Activated CD8-positive, alpha-beta memory T cell treated with anti-CD3 and anti-CD28 coated beads for 4 hours (primary cell): Measurements from ENCODE around the gene RECQL5.

ENCODE experiments used
- DNase-seq, 2 donors: peaks; one replicate each; pipeline ENCODE4 v3.0.0-alpha.2; 2020; ENCODE audit warnings: low read depth in 2 of 2

The RECQL5 gene

DNA sequence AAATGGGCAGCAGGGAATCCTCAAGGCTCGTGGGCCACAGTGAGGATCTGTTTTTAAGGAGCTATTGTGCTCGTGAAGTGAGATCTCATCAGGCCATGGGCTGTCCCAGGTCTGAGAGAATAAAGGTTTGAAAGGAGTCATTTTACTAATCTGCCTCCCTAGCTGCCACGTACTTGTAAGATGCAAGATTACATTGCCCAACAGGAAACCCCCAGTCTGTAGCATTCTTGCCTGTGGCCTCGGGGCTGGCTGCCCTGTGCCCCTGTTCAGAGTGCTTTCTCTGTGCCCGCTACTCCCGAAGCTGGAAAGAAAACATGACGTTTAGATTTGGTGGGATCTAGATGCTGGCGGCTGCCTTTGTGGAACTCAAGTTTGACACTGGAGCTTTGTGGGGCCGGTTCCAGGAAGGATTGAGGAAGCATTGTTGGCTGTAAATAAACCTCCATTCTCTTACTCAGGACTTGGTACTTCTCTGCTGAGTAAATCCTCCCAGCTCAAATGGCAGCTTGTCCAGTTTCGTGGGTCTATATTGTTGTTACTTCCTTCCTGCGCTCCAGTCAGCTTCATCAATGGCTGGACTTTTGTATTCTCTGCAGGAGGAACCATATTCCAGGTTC, 21.4 kb upstream of the RECQL5 start:
- no peak for DNase-seq

- DNase-seq = no peak
These were observed 18.5 kb upstream of the RECQL5 start for GRCh38 chr17:75685499-75685898.

- DNase-seq = no peak
These were observed 18.0 kb upstream of the RECQL5 start for GRCh38 chr17:75684924-75685323.

DNA sequence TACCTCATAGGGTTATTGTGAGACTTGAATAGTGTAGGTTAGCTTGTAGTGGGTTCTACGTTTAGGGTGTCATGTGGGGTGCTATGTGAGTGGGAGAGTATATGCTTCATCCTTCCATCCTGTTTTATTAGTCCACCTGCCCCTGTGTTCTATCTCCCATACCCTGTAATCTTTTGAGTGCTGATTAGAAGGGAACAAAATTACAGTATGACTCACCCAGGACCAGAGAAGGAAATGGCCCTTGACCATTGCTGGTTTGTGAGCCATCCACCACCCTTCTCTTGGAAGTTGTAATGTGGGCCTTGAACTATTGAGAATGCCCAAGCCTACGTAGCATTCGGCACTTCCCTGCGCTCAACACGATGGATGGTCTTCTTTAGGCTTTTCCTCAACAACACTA, 17.3 kb upstream of the RECQL5 start:
- no peak for DNase-seq

- no peak for DNase-seq
These were observed 16.6 kb upstream of the RECQL5 start for GRCh38 chr17:75683583-75683982.

- DNase-seq = no peak
These were observed 14.3 kb upstream of the RECQL5 start for GRCh38 chr17:75681289-75681688.

DNA sequence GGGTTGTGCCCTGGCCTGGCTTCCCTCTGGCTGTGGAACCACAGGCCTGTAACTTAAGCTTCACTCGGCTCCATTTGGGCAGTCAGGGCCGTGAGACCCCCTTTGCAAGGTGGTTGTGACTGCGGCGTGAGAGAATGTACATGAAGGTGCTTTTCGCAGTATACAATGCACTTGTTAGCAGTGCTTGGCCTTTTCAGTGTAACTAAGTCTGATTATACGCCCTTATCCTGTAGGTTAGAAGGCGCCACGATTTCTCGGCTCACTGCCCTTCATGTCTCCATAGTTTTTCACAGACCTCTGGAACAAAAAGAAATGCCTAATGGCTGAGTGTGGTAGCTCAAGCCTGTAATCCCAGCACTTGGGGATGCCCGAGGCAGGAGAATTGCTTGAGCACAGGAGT, 13.5 kb upstream of the RECQL5 start:
- no peak for DNase-seq

DNA sequence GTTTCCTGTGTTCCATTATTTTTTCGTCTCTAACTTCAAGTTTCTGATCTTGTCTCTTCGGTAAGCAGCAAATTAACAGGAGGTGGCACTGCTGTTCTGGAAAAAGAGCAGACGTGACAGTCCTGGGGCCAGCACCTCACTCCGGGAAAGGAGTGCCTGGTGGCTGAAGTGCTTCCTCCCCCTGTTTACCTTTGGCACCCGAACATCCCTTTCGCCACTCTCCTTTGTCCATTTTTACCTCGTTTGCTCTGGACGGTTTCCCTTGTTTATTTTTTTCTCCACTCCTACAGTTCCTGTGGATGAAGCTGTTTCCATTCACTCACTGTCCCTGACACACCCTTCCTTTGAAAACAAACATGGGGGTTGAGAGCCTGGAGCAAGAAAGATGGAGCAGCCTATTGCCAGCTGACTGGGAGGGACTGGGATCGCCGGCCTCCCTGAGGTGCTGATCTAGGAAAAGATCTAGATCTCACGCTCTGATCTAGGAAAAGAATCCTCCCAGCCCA, 12.8 kb upstream of the RECQL5 start:
- DNase-seq = no peak

DNA sequence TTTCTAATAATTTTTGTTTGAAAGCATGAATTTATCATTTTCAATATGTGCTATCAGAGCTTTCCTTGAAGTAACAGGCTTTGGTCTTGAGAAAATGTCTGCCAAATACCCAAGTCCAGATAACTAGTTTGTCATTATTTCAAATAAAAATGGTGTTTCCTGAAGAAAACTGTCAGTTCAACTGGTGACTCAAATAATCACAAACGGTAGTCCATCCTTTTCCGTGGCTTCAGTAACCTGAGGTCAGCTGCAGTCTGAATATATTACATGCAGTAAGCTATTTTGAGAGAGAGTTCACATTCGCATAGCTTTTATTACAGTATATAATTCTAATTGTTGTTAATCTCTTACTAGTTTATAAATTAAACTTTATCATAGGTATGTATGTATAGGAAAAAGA, 9.5 kb upstream of the RECQL5 start:
- no peak for DNase-seq

- no peak for DNase-seq
These were observed 6.5 kb upstream of the RECQL5 start for GRCh38 chr17:75673487-75673886.

GRCh38 chr17:75672011-75672410, 5.1 kb upstream of the RECQL5 start:
- DNase-seq = no peak

GRCh38 chr17:75670868-75671267, 3.9 kb upstream of the RECQL5 start:
- DNase-seq = no peak

GRCh38 chr17:75668489-75668888, 1.5 kb upstream of the RECQL5 start:
- no peak for DNase-seq

DNA sequence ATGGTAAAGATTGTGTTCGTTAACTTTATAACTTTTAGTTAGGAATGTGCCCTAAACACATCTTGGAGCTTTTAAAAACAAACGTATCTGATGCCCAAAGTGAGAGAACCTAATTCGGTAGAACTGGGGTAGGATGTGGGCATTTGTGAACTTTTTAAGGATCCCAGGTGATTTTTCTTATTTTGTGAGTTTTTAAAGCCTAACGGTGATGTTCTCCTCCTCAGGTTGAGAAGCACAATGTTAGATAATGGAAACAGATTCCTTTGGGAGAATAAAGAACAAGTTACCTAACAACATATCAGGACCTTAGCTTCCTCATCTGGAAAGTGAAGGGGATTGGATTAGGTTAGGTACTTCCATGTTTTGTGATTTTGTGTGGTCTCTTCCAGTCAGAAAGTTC, 871 bp upstream of the RECQL5 start:
- DNase-seq = no peak

DNA sequence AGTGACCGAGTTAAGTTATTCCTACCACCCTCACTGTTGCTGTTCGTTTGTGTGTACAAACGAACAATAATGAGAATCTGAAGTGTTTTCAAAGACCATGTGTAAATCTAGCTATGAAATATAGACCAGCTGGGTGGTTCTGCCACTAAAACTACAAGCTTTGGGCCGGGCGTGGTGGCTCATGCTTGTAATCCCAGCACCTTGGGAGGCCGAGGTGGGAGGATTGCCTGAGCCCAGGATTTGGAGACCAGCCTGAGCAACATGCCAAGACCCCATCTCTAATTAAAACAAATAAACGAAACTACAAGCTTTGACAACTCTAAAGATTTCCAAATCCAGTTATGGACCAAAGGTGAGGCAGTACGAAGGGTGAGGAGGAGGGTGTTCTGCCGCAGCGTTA, 973 bp downstream of the RECQL5 start:
- DNase-seq = no peak

DNA sequence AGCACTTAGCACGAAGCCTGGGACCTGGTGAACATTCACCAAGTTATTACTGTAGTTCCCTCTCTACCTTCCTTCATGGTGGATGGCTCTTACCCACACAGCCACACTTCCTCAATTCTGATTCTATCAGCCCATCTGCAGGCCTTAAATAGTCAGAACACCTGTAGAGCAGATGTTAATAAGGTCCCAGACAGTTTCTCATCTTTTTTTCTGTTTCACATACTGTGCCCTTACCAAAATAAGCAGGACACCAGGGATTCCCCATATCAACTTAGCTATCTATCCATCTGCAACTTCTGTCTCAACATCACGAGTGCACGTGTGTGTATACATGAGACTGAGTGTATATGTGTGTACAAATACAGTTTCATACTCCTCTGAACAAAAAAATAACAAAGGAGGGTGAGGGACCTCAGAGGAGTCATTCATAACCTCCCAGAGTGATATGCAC, 2.8 kb downstream of the RECQL5 start:
- no peak for DNase-seq

DNA sequence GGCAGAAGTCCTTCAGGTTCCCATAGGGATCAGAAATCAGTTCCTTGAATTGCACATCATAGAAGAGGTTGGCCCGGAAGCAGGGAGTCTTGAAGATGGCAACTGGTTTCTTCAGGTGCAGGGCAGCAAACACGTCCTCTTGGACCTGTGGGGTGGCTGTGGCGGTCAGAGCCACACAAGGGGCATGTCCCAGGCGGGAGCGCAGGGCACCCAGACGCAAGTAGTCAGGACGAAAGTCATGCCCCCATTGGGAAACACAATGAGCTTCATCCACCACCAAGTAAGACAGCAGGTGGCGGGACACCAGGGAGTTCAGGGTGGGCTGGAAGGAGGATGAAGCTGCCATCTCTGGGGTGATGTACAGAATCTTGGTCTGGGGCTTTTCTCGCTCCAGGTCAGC, 4.4 kb downstream of the RECQL5 start:
- DNase-seq = no peak

DNA sequence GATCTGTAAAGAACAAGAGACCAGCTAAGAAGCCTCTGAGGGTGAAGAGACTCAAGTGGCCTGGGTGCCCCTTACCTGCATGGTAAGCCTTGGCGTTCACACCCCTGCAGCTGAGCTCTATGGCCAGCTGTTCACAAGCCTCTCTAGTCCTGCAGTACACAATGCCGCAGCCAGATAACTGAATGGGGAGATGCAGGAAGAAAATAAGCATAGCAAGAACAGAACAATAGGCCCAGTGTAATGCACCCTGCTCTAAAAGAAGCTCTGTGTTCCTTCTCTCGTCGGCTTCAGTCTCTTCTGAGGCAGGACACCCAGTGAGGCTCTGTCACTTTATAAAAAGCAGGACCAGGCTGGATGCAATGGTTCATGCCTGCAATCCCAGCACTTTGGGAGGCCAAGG, 5.4 kb downstream of the RECQL5 start:
- DNase-seq = no peak

- no peak for DNase-seq
These were observed 8.7 kb downstream of the RECQL5 start for GRCh38 chr17:75658237-75658636.

- no peak for DNase-seq
These were observed 12.8 kb downstream of the RECQL5 start for GRCh38 chr17:75654176-75654575.

DNA sequence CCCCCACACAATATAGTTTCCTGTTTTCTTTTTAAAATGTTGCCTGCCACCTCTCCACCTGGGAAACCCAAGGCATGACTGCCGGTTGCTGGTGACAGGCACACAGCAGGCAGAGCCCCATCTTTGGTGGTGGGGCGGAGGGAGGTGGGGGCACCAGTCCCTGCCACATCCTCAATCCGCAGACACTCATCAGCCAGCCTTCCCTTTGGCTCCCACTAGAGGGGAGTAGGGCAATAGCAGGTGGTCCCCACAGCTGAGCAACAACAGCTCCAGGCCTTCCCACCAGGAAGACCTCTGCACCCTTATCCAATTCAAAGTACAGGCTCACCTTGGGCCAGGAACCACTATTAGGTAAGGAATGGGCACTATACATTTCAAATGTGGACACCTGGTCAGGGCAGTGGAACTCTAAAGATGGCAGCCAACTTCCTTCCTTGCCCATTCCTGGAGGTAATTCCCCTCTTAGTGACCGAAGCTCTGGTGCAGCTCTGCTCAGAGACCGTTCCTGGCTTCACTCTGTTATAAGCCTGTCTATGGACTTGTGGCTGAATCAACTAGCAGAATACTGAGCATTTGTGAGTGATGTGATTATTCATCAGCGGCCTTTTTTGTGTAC, 13.9 kb downstream of the RECQL5 start:
- no peak for DNase-seq

DNA sequence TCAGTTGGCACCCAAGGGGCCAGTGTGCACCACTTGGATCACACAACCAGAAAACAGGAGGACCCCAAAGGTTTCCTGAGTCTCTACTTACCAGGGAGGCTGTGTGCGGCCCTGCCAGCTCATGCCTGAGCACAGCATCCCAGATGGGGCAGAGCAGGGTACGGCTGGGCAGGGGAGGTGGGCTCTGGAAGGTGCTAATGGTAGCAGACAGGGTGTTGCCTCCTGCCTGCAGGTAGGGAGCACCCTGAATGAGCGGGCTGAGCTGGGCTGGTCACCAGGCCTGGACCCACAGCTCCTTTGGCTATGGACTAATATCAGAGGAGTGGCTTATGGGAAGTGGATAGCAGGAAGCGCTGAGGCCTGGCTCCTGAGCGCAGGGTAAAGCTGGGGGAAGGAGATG, 14.6 kb downstream of the RECQL5 start:
- DNase-seq = no peak

DNA sequence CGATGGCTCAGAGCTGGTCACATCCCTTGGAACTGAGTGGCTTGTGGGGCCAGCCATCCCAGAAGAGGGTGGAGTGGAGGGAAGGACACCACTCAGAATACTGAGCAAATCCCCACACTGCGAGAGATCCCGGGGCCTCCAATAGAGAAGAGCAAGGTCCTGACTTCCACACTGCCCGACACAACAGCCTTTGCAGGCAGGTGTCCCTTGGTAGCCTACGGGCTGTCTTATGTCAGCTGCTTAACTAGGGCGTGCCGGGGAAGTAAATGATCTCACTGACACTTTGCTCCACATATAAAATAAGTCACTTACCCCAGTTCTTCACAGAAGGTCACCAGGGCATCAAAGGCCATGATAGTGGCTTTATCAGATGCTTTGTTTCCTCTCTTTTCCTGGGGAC, 16.1 kb downstream of the RECQL5 start:
- DNase-seq = no peak

GRCh38 chr17:75649687-75650086, 17.3 kb downstream of the RECQL5 start:
- DNase-seq = no peak
